OCI-LY3 (cell line): Measurements from ENCODE around the gene MBTD1.

Source experiments
- H2AFZ ChIP-seq: fragments of 200-600, 300-600 bp; shearing (Covaris generic); 2 replicates; pipeline ENCODE4 v1.6.0; 2014; ENCODE audit warnings: antibody characterized with exemption, low read depth, low read length
- H3K27ac ChIP-seq: fragments of 200-600, 300-600 bp; sonication (generic); 2 replicates; pipeline ENCODE4 v1.5.1; 2014; ENCODE audit warnings: mild to moderate bottlenecking, low read length, moderate library complexity, mixed read lengths
- H3K27me3 ChIP-seq: fragments of 200-600, 300-600 bp; sonication (generic); 2 replicates; pipeline ENCODE4 v1.6.1; 2014; ENCODE audit warnings: low read depth, low read length, mixed read lengths
- H3K36me3 ChIP-seq: fragments of 200-600, 300-600 bp; sonication (generic); replicated peaks from 2 replicates; pipeline ENCODE3; 2014; ENCODE audit warnings: low read depth, low read length, mixed read lengths
- H3K4me1 ChIP-seq: fragments of 300-600, 200-600 bp; sonication (generic); 2 replicates; pipeline ENCODE4 v1.6.1; 2014; ENCODE audit warnings: low read length, mixed read lengths
- H3K4me2 ChIP-seq: fragments of 200-600, 300-600 bp; sonication (generic); 2 replicates; pipeline ENCODE4 v1.6.1; 2014; ENCODE audit warnings: low read length, mixed read lengths
- H3K4me3 ChIP-seq: fragments of 300-600, 200-600 bp; sonication (generic); 2 replicates; pipeline ENCODE4 v1.5.1; 2014; ENCODE audit warnings: antibody characterized with exemption, mild to moderate bottlenecking, low read length, moderate library complexity
- H3K79me2 ChIP-seq: fragments of 300-600, 200-600 bp; shearing (Covaris generic); 2 replicates; pipeline ENCODE4 v1.6.1; 2014; ENCODE audit warnings: mild to moderate bottlenecking, low read length, mixed read lengths
- H3K9ac ChIP-seq: fragments of 300-600, 200-600 bp; shearing (Covaris generic); 2 replicates; pipeline ENCODE4 v1.6.0; 2014; ENCODE audit warnings: mild to moderate bottlenecking, low read length, moderate library complexity
- H3K9me3 ChIP-seq: fragments of 200-600, 300-600 bp; shearing (Covaris generic); 2 replicates; pipeline ENCODE4 v1.6.1; 2014; ENCODE audit warnings: low read length, mixed read lengths; ENCODE audit not compliant: insufficient read depth
- H4K20me1 ChIP-seq: fragments of 200-600, 300-600 bp; sonication (generic); 2 replicates; pipeline ENCODE4 v1.6.1; 2016; ENCODE audit warnings: low read length, mixed read lengths; ENCODE audit not compliant: insufficient read depth
- EZH2phosphoT487 ChIP-seq: fragments of 200-600 bp; shearing (Covaris generic); IDR thresholded peaks from 2 replicates; pipeline ENCODE4 v1.6.1; 2018; ENCODE audit warnings: antibody characterized with exemption, mixed run types, low read depth
- TF ChIP-seq, protein P1 (sequence below): fragments of 200-600, 300-600 bp; sonication (generic); IDR thresholded peaks from 2 replicates; pipeline ENCODE4 v1.5.1; 2014; ENCODE audit warnings: antibody characterized with exemption, low read length, low read depth

The MBTD1 gene

DNA sequence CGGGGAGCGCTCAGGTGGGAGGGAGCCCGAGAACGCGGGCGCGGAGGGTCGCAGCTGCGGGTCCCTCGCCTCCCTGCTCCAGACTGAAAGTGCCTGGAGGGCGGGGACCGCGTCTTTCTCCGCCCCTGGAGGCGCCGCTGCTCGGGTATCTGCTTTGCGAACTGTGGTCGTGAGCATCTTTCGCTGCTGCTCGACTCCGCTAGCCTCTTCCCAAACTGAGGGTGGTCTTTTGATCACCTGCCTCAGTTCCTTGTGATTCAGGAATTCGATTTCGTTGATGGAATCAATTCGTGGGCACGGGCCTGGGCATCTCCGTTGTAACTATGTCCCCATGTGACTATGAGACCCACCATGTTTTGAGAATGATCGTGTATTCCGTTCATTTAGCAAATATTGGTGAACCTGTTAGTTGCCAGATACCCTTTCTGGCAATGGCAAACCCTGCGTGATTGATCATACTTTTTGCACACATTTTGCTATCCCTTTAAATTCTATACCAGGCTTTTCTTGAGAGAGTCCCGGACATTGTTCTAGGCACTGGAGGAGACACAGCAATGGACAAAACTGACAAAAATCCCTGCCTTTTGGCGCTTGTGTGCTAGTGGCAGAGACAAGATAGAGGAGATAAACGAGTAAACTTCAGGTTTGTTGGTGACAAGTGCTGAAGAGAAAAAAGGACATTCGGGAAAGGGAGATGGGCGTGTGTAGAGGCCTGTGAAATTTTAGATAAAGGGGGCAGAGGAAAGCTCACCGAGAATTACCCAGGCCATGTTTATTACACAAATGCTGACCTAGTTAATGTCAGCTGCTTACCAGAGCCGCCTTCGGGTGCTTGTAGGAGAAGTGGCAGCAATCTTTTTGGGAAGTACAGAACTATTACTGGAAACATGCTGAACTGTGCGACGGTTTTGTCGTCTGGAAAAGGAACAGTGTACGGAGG, 1.4 kb upstream of the MBTD1 start:
- H3K4me2 ChIP-seq, result peak overlapping the region; percentile 95
- no peaks in the 10 kb centered on the region for H3K9me3 ChIP-seq
- H3K27ac ChIP-seq, result peak overlapping the region; percentile 88; the same call in 1 of the 2 replicates
- H3K4me3 ChIP-seq, result peak overlapping the region; percentile 98
- H4K20me1 ChIP-seq, result peaks cover 44% of the 10 kb centered on the region
- H3K79me2 ChIP-seq, result peaks cover 92% of the 10 kb centered on the region
- peak overlapping the region; percentile 82 for H3K9ac ChIP-seq
- H3K36me3 ChIP-seq, result peaks cover 34% of the 10 kb centered on the region
- no peaks in the 10 kb centered on the region for H3K27me3 ChIP-seq
- TF ChIP-seq, protein P1, sequence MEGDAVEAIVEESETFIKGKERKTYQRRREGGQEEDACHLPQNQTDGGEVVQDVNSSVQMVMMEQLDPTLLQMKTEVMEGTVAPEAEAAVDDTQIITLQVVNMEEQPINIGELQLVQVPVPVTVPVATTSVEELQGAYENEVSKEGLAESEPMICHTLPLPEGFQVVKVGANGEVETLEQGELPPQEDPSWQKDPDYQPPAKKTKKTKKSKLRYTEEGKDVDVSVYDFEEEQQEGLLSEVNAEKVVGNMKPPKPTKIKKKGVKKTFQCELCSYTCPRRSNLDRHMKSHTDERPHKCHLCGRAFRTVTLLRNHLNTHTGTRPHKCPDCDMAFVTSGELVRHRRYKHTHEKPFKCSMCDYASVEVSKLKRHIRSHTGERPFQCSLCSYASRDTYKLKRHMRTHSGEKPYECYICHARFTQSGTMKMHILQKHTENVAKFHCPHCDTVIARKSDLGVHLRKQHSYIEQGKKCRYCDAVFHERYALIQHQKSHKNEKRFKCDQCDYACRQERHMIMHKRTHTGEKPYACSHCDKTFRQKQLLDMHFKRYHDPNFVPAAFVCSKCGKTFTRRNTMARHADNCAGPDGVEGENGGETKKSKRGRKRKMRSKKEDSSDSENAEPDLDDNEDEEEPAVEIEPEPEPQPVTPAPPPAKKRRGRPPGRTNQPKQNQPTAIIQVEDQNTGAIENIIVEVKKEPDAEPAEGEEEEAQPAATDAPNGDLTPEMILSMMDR, result no peak
- no peak for TF ChIP-seq EZH2phosphoT487
- no peak overlapping the region for H2AFZ ChIP-seq
- H3K4me1 ChIP-seq, result peaks cover 20% of the 10 kb centered on the region

DNA sequence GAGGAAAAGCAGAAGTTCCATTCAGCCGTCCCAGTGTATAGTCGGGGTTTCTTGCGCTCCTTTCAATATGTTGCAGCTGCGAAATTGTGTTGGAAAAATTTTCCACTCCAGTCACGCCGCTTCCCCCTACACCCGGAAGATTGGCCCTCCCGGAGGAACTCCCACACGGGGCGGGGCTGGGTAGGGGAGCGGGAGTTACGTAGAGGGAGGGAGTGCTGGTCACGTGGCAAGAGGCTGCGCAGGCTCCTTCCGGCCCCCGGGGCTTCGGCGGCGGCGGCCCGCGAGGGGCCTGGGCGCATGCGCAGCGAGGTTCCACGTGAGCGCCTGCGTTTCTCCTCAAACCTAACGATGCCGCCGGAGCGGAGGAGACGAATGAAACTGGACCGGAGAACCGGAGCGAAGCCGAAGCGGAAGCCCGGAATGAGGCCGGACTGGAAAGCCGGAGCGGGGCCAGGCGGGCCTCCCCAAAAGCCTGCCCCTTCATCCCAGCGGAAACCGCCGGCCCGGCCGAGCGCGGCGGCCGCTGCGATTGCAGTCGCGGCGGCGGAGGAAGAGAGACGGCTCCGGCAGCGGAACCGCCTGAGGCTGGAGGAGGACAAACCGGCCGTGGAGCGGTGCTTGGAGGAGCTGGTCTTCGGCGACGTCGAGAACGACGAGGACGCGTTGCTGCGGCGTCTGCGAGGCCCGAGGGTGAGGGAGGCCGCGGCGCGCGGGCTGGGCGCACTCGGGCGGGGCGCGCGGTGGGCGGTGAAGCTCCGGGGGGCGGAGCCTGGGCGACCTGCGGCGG, 581 bp upstream of the MBTD1 start, which contains the start of gene UTP18:
Gene UTP18 (plus strand): TSS at position 310 of the 787 bp plus-strand sequence. CDS start 39 bp downstream, at position 349.
- Histone ChIP-seq H3K27me3 (no peaks in the 10 kb centered on the region), H3K27ac (peak within 1 kb of the TSS; percentile 88), H3K4me1 (peaks cover 20% of the 10 kb centered on the region), H3K36me3 (peaks cover 36% of the 10 kb centered on the region), H3K9me3 (no peaks in the 10 kb centered on the region), H3K4me2 (peak within 1 kb of the TSS; percentile 95), H3K4me3 (peak within 1 kb of the TSS; percentile 98), H3K9ac (peak within 1 kb of the TSS; percentile 93), H2AFZ (peak within 1 kb of the TSS; percentile 81; the same call in 1 of the 2 replicates), H4K20me1 (peaks cover 46% of the 10 kb centered on the region), H3K79me2 (peaks cover 93% of the 10 kb centered on the region)
- TF ChIP-seq, protein P1, result no peak
- TF ChIP-seq EZH2phosphoT487, result no peak

DNA sequence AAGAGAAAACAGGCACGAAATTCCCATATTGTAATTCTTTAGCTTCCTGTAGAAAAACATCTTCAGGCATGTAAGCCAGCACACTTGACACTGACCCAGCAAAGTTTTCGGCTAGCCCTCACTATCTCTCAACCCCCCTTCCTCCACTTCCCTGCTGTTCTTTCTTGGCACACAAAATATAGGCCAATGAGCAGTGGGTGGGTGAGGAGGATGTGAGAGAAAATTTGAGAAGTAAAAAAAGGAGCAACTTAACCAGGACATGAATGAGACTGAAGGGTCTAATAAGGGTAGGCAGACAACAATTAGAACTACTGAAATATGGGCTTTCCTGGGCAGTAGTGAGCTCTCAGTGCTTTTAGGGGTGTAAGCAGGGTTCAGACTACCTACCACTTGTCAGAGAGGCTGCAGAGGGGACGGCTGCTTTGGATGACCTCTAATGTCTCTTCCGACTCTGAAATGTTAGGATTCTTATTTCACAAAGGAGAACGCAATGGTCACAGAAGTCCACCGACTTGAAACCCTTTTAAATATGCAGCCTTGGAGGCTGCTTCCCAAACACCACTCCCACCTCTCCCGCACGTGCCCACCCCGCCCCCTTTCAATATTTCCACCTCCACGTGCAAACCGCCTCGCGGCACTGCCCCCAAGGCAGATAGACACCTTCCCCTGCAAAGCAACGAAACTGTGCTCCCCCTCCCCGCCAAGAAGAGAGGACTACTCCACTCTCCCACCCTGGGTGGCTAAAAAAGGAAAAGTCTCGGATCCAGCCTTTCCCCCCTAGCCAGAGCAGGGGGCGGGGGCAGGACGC, 889 bp downstream of the MBTD1 start:
- Histone ChIP-seq H3K4me2 (peak overlapping the region; percentile 94), H3K9ac (peak overlapping the region; percentile 93), H4K20me1 (peaks cover 55% of the 10 kb centered on the region), H3K9me3 (no peaks in the 10 kb centered on the region), H3K27ac (peak overlapping the region; percentile 88), H2AFZ (no peak overlapping the region), H3K4me1 (peaks cover 27% of the 10 kb centered on the region), H3K4me3 (peak overlapping the region; percentile 98), H3K79me2 (peaks cover 98% of the 10 kb centered on the region), H3K27me3 (no peaks in the 10 kb centered on the region), H3K36me3 (peaks cover 44% of the 10 kb centered on the region)
- TF ChIP-seq, protein P1, result no peak
- no peak for TF ChIP-seq EZH2phosphoT487
